Measurements from ENCODE around the gene PIGC. TPM values are rescaled to one million over a fixed set of nuclear protein-coding genes. Genes with fewer than 3 reads are reported as not detected.

PIGC gene
- total RNA-seq: 28.0 and 33.1 TPM in 2 replicates

DNA sequence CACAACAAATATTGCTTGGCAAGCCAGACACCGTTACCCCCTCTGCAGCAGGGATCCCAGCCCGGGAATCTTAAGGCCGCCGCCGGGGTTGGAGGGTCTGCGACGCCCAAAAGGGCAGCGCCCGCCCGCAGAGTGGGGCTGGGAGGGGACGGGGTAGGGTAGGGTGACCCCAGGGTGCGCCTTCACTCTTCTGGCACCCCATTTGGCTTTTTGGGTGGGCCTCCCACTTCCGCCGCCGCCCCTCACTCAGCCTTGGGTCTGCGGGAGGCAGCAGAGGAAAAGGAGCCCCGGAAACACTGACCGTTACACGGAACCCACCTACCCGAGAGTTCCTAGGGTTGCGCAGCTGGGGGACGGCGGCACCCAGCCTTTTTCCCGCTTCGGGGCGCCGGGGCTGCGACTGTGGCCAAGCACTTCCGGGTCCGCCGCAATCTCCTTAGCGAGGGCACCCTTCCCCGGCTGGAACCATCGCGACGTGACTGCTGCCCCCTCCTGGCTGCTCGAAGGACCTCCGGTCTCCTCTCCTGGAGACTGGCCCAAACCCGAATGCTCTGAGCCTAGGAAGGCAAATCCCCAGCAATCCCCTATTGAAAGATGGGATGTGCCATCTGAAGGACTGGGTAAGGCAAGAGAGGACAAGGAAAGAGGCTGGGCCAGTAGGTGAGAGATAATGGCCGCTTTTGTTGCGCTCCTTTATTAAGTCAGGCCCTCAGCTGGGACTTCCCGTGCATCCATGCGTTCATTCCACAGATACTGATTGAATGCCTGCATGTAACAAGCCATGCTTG, at the start of gene PIGC:
Gene PIGC (minus strand): TSS at position 404 of the 788 bp plus-strand sequence. CDS start 1,447 bp downstream, outside the sequence.
- TF ChIP-seq CTCF (IDR thresholded peaks at IDR 0.05; ENCODE audit: insufficient read depth, low read length, poor library complexity, severe bottlenecking): peak; percentile 89
- Histone ChIP-seq H3K4me3 (ENCODE audit: low read depth, low read length) (peak within 1 kb of the TSS; percentile 98), H3K36me3 (ENCODE audit: control insufficient read depth, insufficient read depth, low read length) (no peaks in the 10 kb centered on the region), H3K27me3 (ENCODE audit: control insufficient read depth, insufficient read depth, low read length) (no peaks in the 10 kb centered on the region)
- no peak for DNase-seq (ENCODE audit: low read depth)

- no peak for TF ChIP-seq CTCF (IDR thresholded peaks at IDR 0.05; ENCODE audit: insufficient read depth, low read length, poor library complexity, severe bottlenecking)
- DNase-seq (ENCODE audit: low read depth): no peak
- Histone ChIP-seq H3K4me3 (ENCODE audit: low read depth, low read length) (no peak overlapping the region), H3K27me3 (ENCODE audit: control insufficient read depth, insufficient read depth, low read length) (no peaks in the 10 kb centered on the region), H3K36me3 (ENCODE audit: control insufficient read depth, insufficient read depth, low read length) (no peaks in the 10 kb centered on the region)
Measured at GRCh38 chr1:172492421-172492820, 48.6 kb upstream of the PIGC start.

GRCh38 chr1:172489847-172490246, 46.0 kb upstream of the PIGC start:
- no peaks in the 10 kb centered on the region for H3K27me3 ChIP-seq (ENCODE audit: control insufficient read depth, insufficient read depth, low read length)
- H3K36me3 ChIP-seq (ENCODE audit: control insufficient read depth, insufficient read depth, low read length): no peaks in the 10 kb centered on the region
- no peak overlapping the region for H3K4me3 ChIP-seq (ENCODE audit: low read depth, low read length)
- TF ChIP-seq CTCF (IDR thresholded peaks at IDR 0.05; ENCODE audit: insufficient read depth, low read length, poor library complexity, severe bottlenecking): no peak
- no peak for DNase-seq (ENCODE audit: low read depth)

DNA sequence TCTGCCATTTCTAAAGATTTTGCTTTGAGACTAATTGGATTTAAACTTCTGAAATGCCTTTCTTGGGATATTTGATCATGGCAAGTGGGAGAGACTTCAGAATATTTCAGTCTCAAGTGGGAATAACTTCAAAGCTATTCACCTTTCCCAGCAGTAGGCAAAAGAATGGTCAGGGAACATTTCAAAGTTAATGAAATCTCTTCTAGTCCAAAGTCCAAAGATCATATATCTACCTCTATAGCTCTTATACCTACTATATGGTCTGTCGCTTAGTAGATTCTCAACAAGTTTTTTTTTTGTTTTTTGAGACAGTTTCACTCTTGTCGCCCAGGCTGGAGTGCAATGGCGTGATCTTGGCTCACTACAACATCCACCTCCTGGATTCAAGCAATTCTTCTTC, 44.5 kb upstream of the PIGC start:
- Histone ChIP-seq H3K4me3 (ENCODE audit: low read depth, low read length) (no peak overlapping the region), H3K36me3 (ENCODE audit: control insufficient read depth, insufficient read depth, low read length) (no peaks in the 10 kb centered on the region), H3K27me3 (ENCODE audit: control insufficient read depth, insufficient read depth, low read length) (no peaks in the 10 kb centered on the region)
- no peak for DNase-seq (ENCODE audit: low read depth)
- no peak for TF ChIP-seq CTCF (IDR thresholded peaks at IDR 0.05; ENCODE audit: insufficient read depth, low read length, poor library complexity, severe bottlenecking)

GRCh38 chr1:172487550-172487949, 43.7 kb upstream of the PIGC start:
- Histone ChIP-seq H3K4me3 (ENCODE audit: low read depth, low read length) (no peak overlapping the region), H3K36me3 (ENCODE audit: control insufficient read depth, insufficient read depth, low read length) (no peaks in the 10 kb centered on the region), H3K27me3 (ENCODE audit: control insufficient read depth, insufficient read depth, low read length) (no peaks in the 10 kb centered on the region)
- TF ChIP-seq CTCF (IDR thresholded peaks at IDR 0.05; ENCODE audit: insufficient read depth, low read length, poor library complexity, severe bottlenecking): no peak
- no peak for DNase-seq (ENCODE audit: low read depth)
